IMR-90 (cell line): ENCODE measurements around the gene ELK3. TPM values are rescaled to one million over a fixed set of nuclear protein-coding genes. Genes with fewer than 3 reads are reported as not detected.

Experiments
- ATAC-seq: fragments of 200-7000 bp; cut with Tn5 transposase; 2 replicates; pipeline ENCODE4 v1.9.1; 2020; ENCODE audit warnings: low read depth, mild to moderate bottlenecking, moderate library complexity
- BruUV-seq: library from RNA; stranded (reverse); fragments of 400-500 nt; replicated peaks from 2 replicates; lab custom pipeline; 2021; lab: Mats Ljungman, UMichigan
- CTCF ChIA-PET: fragments of 300-600 bp; formaldehyde crosslinking; extraction: SDS; loops from one replicate; lab custom pipeline; 2021; ENCODE audit warnings: antibody characterized with exemption; lab: Yijun Ruan, JAX
- POLR2A ChIA-PET: fragments of 300-600 bp; sonication (Branson Sonifier 250); formaldehyde crosslinking; loops from one replicate; lab custom pipeline; 2022; ENCODE audit warnings: antibody characterized with exemption; ENCODE audit not compliant: unreplicated experiment; lab: Charles Lee
- DNase-seq: peaks from one replicate; pipeline ENCODE4 v3.0.0; 2013
- H2AFZ ChIP-seq: replicated peaks from 2 replicates; pipeline ENCODE3; 2013; ENCODE audit warnings: low read length, mild to moderate bottlenecking; ENCODE audit not compliant: poor library complexity
- H2AK5ac ChIP-seq: 2 replicates; pipeline ENCODE4 v1.6.1; 2013; ENCODE audit warnings: low read depth, low read length, inconsistent platforms
- H2AK9ac ChIP-seq: replicated peaks from 2 replicates; pipeline ENCODE3; 2013; ENCODE audit warnings: mild to moderate bottlenecking, low read depth, low read length, moderate library complexity; ENCODE audit not compliant: poor library complexity
- H2BK120ac ChIP-seq: 2 replicates; pipeline ENCODE4 v1.6.1; 2013; ENCODE audit warnings: low read depth, low read length, inconsistent platforms
- H2BK15ac ChIP-seq: 3 replicates; pipeline ENCODE4 v1.6.1; 2013; ENCODE audit warnings: low read depth, low read length, inconsistent platforms
- H2BK20ac ChIP-seq: 2 replicates; pipeline ENCODE4 v1.6.1; 2013; ENCODE audit warnings: low read depth, mild to moderate bottlenecking, inconsistent platforms, low read length, moderate library complexity
- H2BK5ac ChIP-seq: 2 replicates; pipeline ENCODE4 v1.6.1; 2013; ENCODE audit warnings: mild to moderate bottlenecking, low read depth, low read length, inconsistent platforms; ENCODE audit not compliant: poor library complexity, severe bottlenecking
- H3K14ac ChIP-seq: replicated peaks from 2 replicates; pipeline ENCODE4 v1.6.1; 2013; ENCODE audit warnings: low read depth, low read length, inconsistent platforms
- H3K18ac ChIP-seq: 2 replicates; pipeline ENCODE4 v1.6.1; 2013; ENCODE audit warnings: low read depth, low read length, control low read depth
- H3K23ac ChIP-seq: 2 replicates; pipeline ENCODE4 v1.6.1; 2013; ENCODE audit warnings: low read depth, low read length, inconsistent platforms
- H3K27ac ChIP-seq: 2 replicates; pipeline ENCODE4 v1.5.1; 2013; ENCODE audit warnings: mild to moderate bottlenecking, control low read depth, low read length; ENCODE audit not compliant: insufficient read depth
- H3K27me3 ChIP-seq: 2 replicates; pipeline ENCODE4 v1.6.1; 2013; ENCODE audit warnings: low read length; ENCODE audit not compliant: control insufficient read depth, insufficient read depth
- H3K36me3 ChIP-seq: 2 replicates; pipeline ENCODE4 v1.6.1; 2013; ENCODE audit warnings: low read length, mixed read lengths; ENCODE audit not compliant: control insufficient read depth, insufficient read depth
- H3K4ac ChIP-seq: 2 replicates; pipeline ENCODE4 v1.6.1; 2013; ENCODE audit warnings: low read depth, low read length, inconsistent platforms
- H3K4me1 ChIP-seq: 2 replicates; pipeline ENCODE4 v1.6.1; 2013; ENCODE audit warnings: low read length, mixed read lengths; ENCODE audit not compliant: control insufficient read depth, insufficient read depth
- H3K4me2 ChIP-seq: 2 replicates; pipeline ENCODE4 v1.6.1; 2013; ENCODE audit warnings: low read depth, mild to moderate bottlenecking, control low read depth, low read length, moderate library complexity
- H3K4me3 ChIP-seq: 2 replicates; pipeline ENCODE4 v1.5.1; 2013; ENCODE audit warnings: low read depth, mild to moderate bottlenecking, control low read depth, low read length, moderate library complexity; ENCODE audit not compliant: insufficient read depth
- H3K56ac ChIP-seq: 2 replicates; pipeline ENCODE4 v1.6.1; 2013; ENCODE audit warnings: low read length, inconsistent platforms; ENCODE audit not compliant: insufficient read depth; ENCODE audit errors: extremely low read depth
- H3K79me1 ChIP-seq, 2 experiments: 2 replicates each; pipeline ENCODE4 v1.6.1; 2013; ENCODE audit warnings: low read length in 2 of 2, inconsistent platforms in 1 of 2, low read depth in 1 of 2
- H3K9ac ChIP-seq: 2 replicates; pipeline ENCODE4 v1.6.1; 2013; ENCODE audit warnings: low read depth, low read length, control low read depth
- H3K9me1 ChIP-seq: 2 replicates; pipeline ENCODE4 v1.6.1; 2013; ENCODE audit warnings: low read length, inconsistent platforms; ENCODE audit not compliant: insufficient read depth
- H3K9me3 ChIP-seq: 2 replicates; pipeline ENCODE4 v1.6.1; 2013; ENCODE audit warnings: low read length; ENCODE audit not compliant: control insufficient read depth, insufficient read depth
- H4K20me1 ChIP-seq: 2 replicates; pipeline ENCODE4 v1.6.1; 2013; ENCODE audit warnings: low read length, inconsistent platforms; ENCODE audit not compliant: insufficient read depth
- H4K5ac ChIP-seq: 2 replicates; pipeline ENCODE4 v1.6.1; 2013; ENCODE audit warnings: mild to moderate bottlenecking, low read depth, low read length, control low read depth
- H4K8ac ChIP-seq, 2 experiments: 2 replicates each; pipeline ENCODE4 v1.6.1; 2013; ENCODE audit warnings: low read depth in 2 of 2, low read length in 2 of 2, control low read depth in 1 of 2, inconsistent platforms in 1 of 2
- H4K91ac ChIP-seq: 2 replicates; pipeline ENCODE4 v1.6.1; 2013; ENCODE audit warnings: low read depth, low read length, inconsistent platforms; ENCODE audit not compliant: insufficient read depth
- BHLHE40 ChIP-seq: fragments of 150-350 bp; IDR thresholded peaks from 2 replicates; pipeline ENCODE4 v1.6.1; 2016; ENCODE audit warnings: mild to moderate bottlenecking, low read depth, low read length
- CEBPB ChIP-seq: IDR thresholded peaks from 2 replicates; pipeline ENCODE4 v1.6.1; 2012; ENCODE audit warnings: low read depth, low read length, improper control_type of control experiment
- CHD1 ChIP-seq: IDR thresholded peaks from 2 replicates; pipeline ENCODE4 v1.6.1; 2012; ENCODE audit warnings: low read depth, low read length, improper control_type of control experiment
- FOS ChIP-seq: fragments of 150-350 bp; IDR thresholded peaks from 2 replicates; pipeline ENCODE4 v1.6.1; 2016; ENCODE audit warnings: low read depth, low read length
- MAFK ChIP-seq: IDR thresholded peaks from 2 replicates; pipeline ENCODE4 v1.6.1; 2012; ENCODE audit warnings: low read depth, low read length, improper control_type of control experiment
- MAZ ChIP-seq: IDR thresholded peaks from 2 replicates; pipeline ENCODE4 v1.6.1; 2012; ENCODE audit warnings: low read depth, mild to moderate bottlenecking, low read length, improper control_type of control experiment, moderate library complexity, borderline replicate concordance
- MXI1 ChIP-seq: IDR thresholded peaks from 2 replicates; pipeline ENCODE4 v1.6.1; 2012; ENCODE audit warnings: low read depth, mild to moderate bottlenecking, low read length, moderate library complexity, borderline replicate concordance
- NFE2L2 ChIP-seq: fragments of 150-350 bp; IDR thresholded peaks from 2 replicates; pipeline ENCODE4 v1.6.1; 2016; ENCODE audit warnings: low read depth, mild to moderate bottlenecking, low read length
- POLR2A ChIP-seq: IDR thresholded peaks from 2 replicates; pipeline ENCODE4 v1.6.1; 2012; ENCODE audit warnings: mild to moderate bottlenecking, low read depth, low read length
- RAD21 ChIP-seq: IDR thresholded peaks from 2 replicates; pipeline ENCODE4 v1.6.1; 2012; ENCODE audit warnings: low read length, improper control_type of control experiment
- RCOR1 ChIP-seq: IDR thresholded peaks from 2 replicates; pipeline ENCODE4 v1.6.1; 2012; ENCODE audit warnings: mild to moderate bottlenecking, low read length, improper control_type of control experiment; ENCODE audit not compliant: insufficient replicate concordance
- RFX5 ChIP-seq: IDR thresholded peaks from 2 replicates; pipeline ENCODE4 v1.8.0; 2012; ENCODE audit warnings: low read depth, mild to moderate bottlenecking, low read length, moderate library complexity
- SMC3 ChIP-seq: fragments of 150-350 bp; IDR thresholded peaks from 2 replicates; pipeline ENCODE4 v1.6.1; 2016; ENCODE audit warnings: low read depth, mild to moderate bottlenecking, antibody characterized with exemption, low read length, moderate library complexity
- WGBS, 2 experiments: methylation state at CpG; one replicate each; pipeline versions ENCODE4 v1.1.5 to v1.1.7; 2013; ENCODE audit warnings: missing lambda C conversion rate in 2 of 2; ENCODE audit not compliant: insufficient read length in 1 of 2; ENCODE audit errors: extremely low coverage in 2 of 2; 5-methylcytosine and 5-hydroxymethylcytosine counted together
- dilution Hi-C: fragments of 300-500 bp; cut with HindIII; formaldehyde crosslinking; loops from one replicate; pipeline ENCODE4 v1.14.3; 2018; ENCODE audit warnings: low sequenced_read_pairs; ENCODE audit not compliant: unreplicated experiment
- in situ Hi-C: fragments of 300-500 bp; cut with MboI; formaldehyde crosslinking; loops from 3 replicates; pipeline ENCODE4 v1.14.3; 2019; ENCODE audit warnings: low sequenced_read_pairs, inconsistent platforms, mixed read lengths
- intact Hi-C: fragments of 100-400 bp; cut with micrococcal nuclease; formaldehyde crosslinking; loops from 2 replicates; pipeline ENCODE4 v1.10.0; 2022
- polyA plus RNA-seq, 3 experiments: library from polyadenylated mRNA; depleted of rRNA; stranded (reverse); fragments of >200 nt; gene quantifications; 2 replicates each; pipeline ENCODE4 v1.2.3, GENCODE V29; 2012; ENCODE audit warnings: low replicate concordance in 1 of 3
- total RNA-seq: library from RNA; depleted of rRNA; stranded (reverse); fragments of >200 nt; gene quantifications from 2 replicates; pipeline ENCODE4 v1.2.3, GENCODE V29; 2012
- TF ChIP-seq, protein P1 (sequence below): fragments of 150-350 bp; IDR thresholded peaks from 2 replicates; pipeline ENCODE4 v1.6.1; 2017; ENCODE audit warnings: mild to moderate bottlenecking, antibody characterized with exemption, low read length, low read depth
- TF ChIP-seq, protein P2 (sequence below): conservative IDR thresholded peaks from 2 replicates; pipeline ENCODE4 v1.5.1; 2012; ENCODE audit warnings: mild to moderate bottlenecking, low read depth, low read length, improper control_type of control experiment
- TF ChIP-seq, protein P3 (sequence below): fragments of 150-350 bp; IDR thresholded peaks from 2 replicates; pipeline ENCODE4 v1.6.1; 2016; ENCODE audit warnings: low read depth, mild to moderate bottlenecking, low read length, moderate library complexity, borderline replicate concordance

ELK3 gene
- total and polyA plus RNA-seq, 2 of the 4 experiments (the other 2 are of a cell fraction) = 14.5 to 27.5 TPM

DNA sequence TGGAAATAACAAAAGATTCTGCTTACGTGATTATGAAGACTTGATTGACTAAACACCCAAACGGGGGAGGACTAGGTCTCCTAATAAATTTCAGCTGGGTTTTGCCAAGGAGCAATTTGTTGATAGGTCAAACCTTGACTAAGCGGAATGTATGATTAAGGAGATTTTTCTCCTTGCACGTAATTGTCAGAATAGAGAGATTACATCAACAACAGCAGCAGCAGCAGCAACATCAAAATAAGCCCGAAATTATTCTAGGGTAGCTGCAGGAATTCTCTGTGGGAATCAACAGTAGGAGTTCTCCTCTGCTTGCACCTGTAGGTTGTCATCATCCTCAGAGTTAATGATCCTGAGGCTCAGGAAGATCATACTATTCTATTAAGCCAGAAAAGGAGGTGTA lies 10.2 kb downstream of the ELK3 start:
- H3K4me2 ChIP-seq = no peak overlapping the region
- H3K56ac ChIP-seq = no peak overlapping the region
- H4K5ac ChIP-seq = no peak overlapping the region
- H3K4ac ChIP-seq = no peak overlapping the region
- peaks cover 31 to 70% of the 10 kb centered on the region in 2 experiments for H3K79me1 ChIP-seq
- H3K9me1 ChIP-seq = peaks cover 14% of the 10 kb centered on the region; the same call in 1 of the 2 replicates
- no peak overlapping the region for H3K18ac ChIP-seq
- POLR2A ChIA-PET = no interaction called here
- H3K23ac ChIP-seq = no peak overlapping the region
- H2BK120ac ChIP-seq = no peak overlapping the region
- in situ Hi-C loops = loop anchor here (10.0 to 25.0 kb wide), 2 partner anchors 310 to 592 kb away; no protein-coding TSS in a partner anchor
- no peak for DNase-seq
- CTCF ChIA-PET = interaction anchor here (0.6 kb wide), 1 partner anchor 634 kb away, joined by 3 read pairs; no protein-coding TSS in a partner anchor
- H2BK15ac ChIP-seq = no peak overlapping the region
- H3K9me3 ChIP-seq = peaks cover 2% of the 10 kb centered on the region; the same call in 1 of the 2 replicates
- no CpG with 5 or more reads among the region's 5 CpGs for WGBS, 2 experiments
- intact Hi-C loops = no loop called here
- H4K20me1 ChIP-seq = peaks cover 32% of the 10 kb centered on the region
- ATAC-seq = no peak
- no peak overlapping the region for H2BK5ac ChIP-seq
- H3K27me3 ChIP-seq = no peaks in the 10 kb centered on the region
- no peak overlapping the region for H3K9ac ChIP-seq
- TF ChIP-seq MAFK = no peak
- TF ChIP-seq RAD21 = no peak
- no peak for TF ChIP-seq BHLHE40
- no peak for TF ChIP-seq SMC3
- TF ChIP-seq NFE2L2 = no peak
- TF ChIP-seq, protein P1, sequence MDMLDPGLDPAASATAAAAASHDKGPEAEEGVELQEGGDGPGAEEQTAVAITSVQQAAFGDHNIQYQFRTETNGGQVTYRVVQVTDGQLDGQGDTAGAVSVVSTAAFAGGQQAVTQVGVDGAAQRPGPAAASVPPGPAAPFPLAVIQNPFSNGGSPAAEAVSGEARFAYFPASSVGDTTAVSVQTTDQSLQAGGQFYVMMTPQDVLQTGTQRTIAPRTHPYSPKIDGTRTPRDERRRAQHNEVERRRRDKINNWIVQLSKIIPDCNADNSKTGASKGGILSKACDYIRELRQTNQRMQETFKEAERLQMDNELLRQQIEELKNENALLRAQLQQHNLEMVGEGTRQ = no peak
- TF ChIP-seq RFX5 = no peak
- TF ChIP-seq MAZ = no peak
- TF ChIP-seq, protein P2, sequence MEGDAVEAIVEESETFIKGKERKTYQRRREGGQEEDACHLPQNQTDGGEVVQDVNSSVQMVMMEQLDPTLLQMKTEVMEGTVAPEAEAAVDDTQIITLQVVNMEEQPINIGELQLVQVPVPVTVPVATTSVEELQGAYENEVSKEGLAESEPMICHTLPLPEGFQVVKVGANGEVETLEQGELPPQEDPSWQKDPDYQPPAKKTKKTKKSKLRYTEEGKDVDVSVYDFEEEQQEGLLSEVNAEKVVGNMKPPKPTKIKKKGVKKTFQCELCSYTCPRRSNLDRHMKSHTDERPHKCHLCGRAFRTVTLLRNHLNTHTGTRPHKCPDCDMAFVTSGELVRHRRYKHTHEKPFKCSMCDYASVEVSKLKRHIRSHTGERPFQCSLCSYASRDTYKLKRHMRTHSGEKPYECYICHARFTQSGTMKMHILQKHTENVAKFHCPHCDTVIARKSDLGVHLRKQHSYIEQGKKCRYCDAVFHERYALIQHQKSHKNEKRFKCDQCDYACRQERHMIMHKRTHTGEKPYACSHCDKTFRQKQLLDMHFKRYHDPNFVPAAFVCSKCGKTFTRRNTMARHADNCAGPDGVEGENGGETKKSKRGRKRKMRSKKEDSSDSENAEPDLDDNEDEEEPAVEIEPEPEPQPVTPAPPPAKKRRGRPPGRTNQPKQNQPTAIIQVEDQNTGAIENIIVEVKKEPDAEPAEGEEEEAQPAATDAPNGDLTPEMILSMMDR = no peak
- no peak for TF ChIP-seq POLR2A
- no peak for TF ChIP-seq CEBPB
- TF ChIP-seq, protein P3, sequence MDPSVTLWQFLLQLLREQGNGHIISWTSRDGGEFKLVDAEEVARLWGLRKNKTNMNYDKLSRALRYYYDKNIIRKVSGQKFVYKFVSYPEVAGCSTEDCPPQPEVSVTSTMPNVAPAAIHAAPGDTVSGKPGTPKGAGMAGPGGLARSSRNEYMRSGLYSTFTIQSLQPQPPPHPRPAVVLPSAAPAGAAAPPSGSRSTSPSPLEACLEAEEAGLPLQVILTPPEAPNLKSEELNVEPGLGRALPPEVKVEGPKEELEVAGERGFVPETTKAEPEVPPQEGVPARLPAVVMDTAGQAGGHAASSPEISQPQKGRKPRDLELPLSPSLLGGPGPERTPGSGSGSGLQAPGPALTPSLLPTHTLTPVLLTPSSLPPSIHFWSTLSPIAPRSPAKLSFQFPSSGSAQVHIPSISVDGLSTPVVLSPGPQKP = no peak
- no peak for TF ChIP-seq FOS
- TF ChIP-seq MXI1 = no peak
- TF ChIP-seq CHD1 = no peak
- TF ChIP-seq RCOR1 = no peak
- H3K4me3 ChIP-seq = no peak overlapping the region
- no peak overlapping the region for H4K91ac ChIP-seq
- no peak overlapping the region for H3K14ac ChIP-seq
- no peak overlapping the region for H3K27ac ChIP-seq
- no peak overlapping the region for H2AK9ac ChIP-seq
- no peak overlapping the region for H2AK5ac ChIP-seq
- no peak overlapping the region for H2BK20ac ChIP-seq
- H2AFZ ChIP-seq = no peak overlapping the region
- peaks cover 2% of the 10 kb centered on the region for H3K36me3 ChIP-seq
- no peak overlapping the region for H4K8ac ChIP-seq
- peaks cover 10% of the 10 kb centered on the region for H3K4me1 ChIP-seq
- dilution Hi-C loops = no loop called here
- BruUV-seq = no TSS peak
